Urinary bladder (tissue), 4 donors: ENCODE measurements around the gene TBRG4. TPM values are rescaled to one million over a fixed set of nuclear protein-coding genes. Genes with fewer than 3 reads are reported as not detected.
"Not testable (repeated sequence)": the region's sequence is repeated elsewhere in the genome, so short reads cannot be mapped to it uniquely, and the experiment has no call there.

Source experiments
- DNase-seq: peaks from one replicate; pipeline ENCODE4 v3.0.0-alpha.2; 2015; ENCODE audit errors: extremely low spot score
- H3K27ac ChIP-seq: one replicate; pipeline ENCODE4 v1.5.1; 2013; ENCODE audit warnings: low read depth, mild to moderate bottlenecking, moderate library complexity
- H3K36me3 ChIP-seq: one replicate; pipeline ENCODE4 v1.6.1; 2013; ENCODE audit warnings: mild to moderate bottlenecking, moderate library complexity; ENCODE audit not compliant: insufficient read depth
- H3K4me1 ChIP-seq: one replicate; pipeline ENCODE4 v1.6.1; 2013; ENCODE audit warnings: mild to moderate bottlenecking, moderate library complexity; ENCODE audit not compliant: insufficient read depth
- H3K4me3 ChIP-seq: one replicate; pipeline ENCODE4 v1.5.1; 2013; ENCODE audit warnings: low read depth, low read length
- WGBS: extraction: QIAGEN DNeasy Blood & Tissue Kit; methylation state at CpG from one replicate; pipeline ENCODE4 v1.1.7; 2013; 5-methylcytosine and 5-hydroxymethylcytosine counted together
- polyA plus RNA-seq: library from polyadenylated mRNA; stranded (reverse); fragments of 200-250 nt; gene quantifications from one replicate; pipeline ENCODE4 v1.2.3, GENCODE V29; 2013
- total RNA-seq: library from RNA; depleted of rRNA; stranded (reverse); fragments of >200 nt; gene quantifications from one replicate; pipeline ENCODE4 v1.2.3, GENCODE V29; 2014
- donor health status: healthy with polysubstance abuse.
- donor health status: healthy.

The TBRG4 gene
- total and polyA plus RNA-seq, 2 donors, result 41.6 to 56.5 TPM

- 86% methylated on average over 4 of the region's 4 CpGs for WGBS
- Histone ChIP-seq H3K4me3 (no peak overlapping the region), H3K36me3 (no peaks in the 10 kb centered on the region), H3K4me1 (no peaks in the 10 kb centered on the region), H3K27ac (no peak overlapping the region)
- DNase-seq, result no peak
Observed at GRCh38 chr7:45118292-45118691, 6.8 kb upstream of the TBRG4 start.

- no peak overlapping the region for H3K27ac ChIP-seq
- no peak overlapping the region for H3K4me3 ChIP-seq
- no peaks in the 10 kb centered on the region for H3K36me3 ChIP-seq
- WGBS, result 76% methylated on average over 4 of the region's 4 CpGs
- H3K4me1 ChIP-seq, result no peaks in the 10 kb centered on the region
- DNase-seq, result no peak
Observed at GRCh38 chr7:45117582-45117981, 6.1 kb upstream of the TBRG4 start.

GRCh38 chr7:45116048-45116447 lies 4.6 kb upstream of the TBRG4 start:
- no peaks in the 10 kb centered on the region for H3K36me3 ChIP-seq
- WGBS, result 88% methylated on average over 1 of the region's 1 CpG
- no peaks in the 10 kb centered on the region for H3K4me1 ChIP-seq
- DNase-seq, result no peak
- no peak overlapping the region for H3K4me3 ChIP-seq
- H3K27ac ChIP-seq, result no peak overlapping the region

- Histone ChIP-seq H3K27ac (no peak overlapping the region), H3K36me3 (no peaks in the 10 kb centered on the region)
Observed at GRCh38 chr7:45114926-45115325, 3.4 kb upstream of the TBRG4 start.

GRCh38 chr7:45114257-45114656 lies 2.8 kb upstream of the TBRG4 start:
- DNase-seq, H3K4me1 ChIP-seq, H3K4me3 ChIP-seq, H3K36me3 ChIP-seq, H3K27ac ChIP-seq: not testable (repeated sequence)
- 64% methylated on average over 1 of the region's 1 CpG for WGBS

More at GRCh38 chr7:45114926-45115325, 3.4 kb upstream of the TBRG4 start:
- DNase-seq, result no peak
- Histone ChIP-seq H3K4me1 (no peaks in the 10 kb centered on the region), H3K4me3 (no peak overlapping the region)

- WGBS, result 92% methylated on average over 1 of the region's 1 CpG
- H3K36me3 ChIP-seq, result no peaks in the 10 kb centered on the region
- no peak overlapping the region for H3K27ac ChIP-seq
- no peak for DNase-seq
- no peak overlapping the region for H3K4me3 ChIP-seq
- H3K4me1 ChIP-seq, result no peaks in the 10 kb centered on the region
Observed at GRCh38 chr7:45112648-45113047, 1.2 kb upstream of the TBRG4 start.

- Histone ChIP-seq H3K36me3 (no peaks in the 10 kb centered on the region), H3K27ac (no peak overlapping the region), H3K4me3 (no peak overlapping the region), H3K4me1 (no peaks in the 10 kb centered on the region)
- DNase-seq, result no peak
- WGBS, result 85% methylated on average over 8 of the region's 8 CpGs
Observed at GRCh38 chr7:45108863-45109262, 2.6 kb downstream of the TBRG4 start.

- Histone ChIP-seq H3K4me3 (no peak overlapping the region), H3K4me1 (no peaks in the 10 kb centered on the region), H3K36me3 (no peaks in the 10 kb centered on the region), H3K27ac (no peak overlapping the region)
- no peak for DNase-seq
- WGBS, result 81% methylated on average over 3 of the region's 3 CpGs
Observed at GRCh38 chr7:45107356-45107755, 4.1 kb downstream of the TBRG4 start.

GRCh38 chr7:45106820-45107219 lies 4.7 kb downstream of the TBRG4 start:
- H3K4me3 ChIP-seq, result no peak overlapping the region
- no peaks in the 10 kb centered on the region for H3K4me1 ChIP-seq
- no peak for DNase-seq
- peaks cover 5% of the 10 kb centered on the region for H3K36me3 ChIP-seq
- WGBS, result 71% methylated on average over 8 of the region's 8 CpGs
- H3K27ac ChIP-seq, result no peak overlapping the region

- Histone ChIP-seq H3K4me1 (no peaks in the 10 kb centered on the region), H3K4me3 (no peak overlapping the region), H3K27ac (no peak overlapping the region), H3K36me3 (peaks cover 9% of the 10 kb centered on the region)
- 94% methylated on average over 8 of the region's 8 CpGs for WGBS
- no peak for DNase-seq
Observed at GRCh38 chr7:45105588-45106188, 5.8 kb downstream of the TBRG4 start.

- no peak for DNase-seq
- no peak overlapping the region for H3K27ac ChIP-seq
- no peak overlapping the region for H3K4me3 ChIP-seq
- H3K36me3 ChIP-seq, result peaks cover 12% of the 10 kb centered on the region
- 95% methylated on average over 12 of the region's 12 CpGs for WGBS
- no peaks in the 10 kb centered on the region for H3K4me1 ChIP-seq
Observed at GRCh38 chr7:45104844-45105587, 6.5 kb downstream of the TBRG4 start.

GRCh38 chr7:45103958-45104843 lies 7.3 kb downstream of the TBRG4 start:
- Histone ChIP-seq H3K36me3 (peaks cover 12% of the 10 kb centered on the region), H3K27ac (no peak overlapping the region), H3K4me1 (no peaks in the 10 kb centered on the region), H3K4me3 (no peak overlapping the region)
- no peak for DNase-seq
- 95% methylated on average over 17 of the region's 17 CpGs for WGBS

- H3K4me1 ChIP-seq, result no peaks in the 10 kb centered on the region
- H3K27ac ChIP-seq, result no peak overlapping the region
- H3K36me3 ChIP-seq, result peaks cover 12% of the 10 kb centered on the region
- no peak overlapping the region for H3K4me3 ChIP-seq
- 84% methylated on average over 14 of the region's 14 CpGs for WGBS
- DNase-seq, result no peak
Observed at GRCh38 chr7:45102785-45103712, 8.4 kb downstream of the TBRG4 start.
